Measurements from ENCODE around the gene EGFR. TPM values are rescaled to one million over a fixed set of nuclear protein-coding genes. Genes with fewer than 3 reads are reported as not detected.

EGFR gene
- polyA plus RNA-seq, 1 donor from 2014 or later = 0.22 TPM

GRCh38 chr7:55078465-55079372, 59.9 kb downstream of the EGFR start:
- Histone ChIP-seq H3K9ac (ENCODE audit: low read length) (no peak overlapping the region), H3K4me3 (ENCODE audit: low read length) (no peak overlapping the region), H3K27ac (ENCODE audit: low read length) (no peak overlapping the region), H2AFZ (ENCODE audit: low read depth, low read length) (no peak overlapping the region), H3K36me3 (ENCODE audit: insufficient read depth, low read length) (no peaks in the 10 kb centered on the region), H3K4me2 (ENCODE audit: low read length) (no peak overlapping the region), H3K79me2 (replicated peaks; ENCODE audit: insufficient read depth, low read length) (no peaks in the 10 kb centered on the region), H3K9me3 (ENCODE audit: low read length) (no peaks in the 10 kb centered on the region), H3F3A (ENCODE audit: insufficient read depth, low read length, poor library complexity, severe bottlenecking) (no peaks in the 10 kb centered on the region), H3K9me2 (ENCODE audit: insufficient read depth, low read length) (no peaks in the 10 kb centered on the region), H3K27me3 (ENCODE audit: insufficient read depth, low read depth, low read length) (no peaks in the 10 kb centered on the region), H4K20me1 (ENCODE audit: insufficient read depth) (no peaks in the 10 kb centered on the region)
- TF ChIP-seq TAF1 (IDR thresholded peaks at IDR 0.05; ENCODE audit: low read depth) = no peak
- no peak for TF ChIP-seq CTCF (IDR thresholded peaks at IDR 0.05; ENCODE audit: poor library complexity, severe bottlenecking)
- TF ChIP-seq REST (IDR thresholded peaks at IDR 0.05; ENCODE audit: borderline replicate concordance) = no peak
- no peak for TF ChIP-seq POLR2AphosphoS5 (IDR thresholded peaks at IDR 0.05)
- no peak for TF ChIP-seq EP300 (conservative IDR thresholded peaks at IDR 0.05; ENCODE audit: poor library complexity, severe bottlenecking)
- TF ChIP-seq SMC3 (conservative IDR thresholded peaks at IDR 0.05; ENCODE audit: poor library complexity) = no peak
- no peak for TF ChIP-seq RAD21 (conservative IDR thresholded peaks at IDR 0.05)
- TF ChIP-seq MXI1 (conservative IDR thresholded peaks at IDR 0.05; ENCODE audit: poor library complexity, severe bottlenecking) = no peak
- TF ChIP-seq EZH2 (IDR thresholded peaks at IDR 0.05; ENCODE audit: borderline replicate concordance, insufficient read depth, low read length, poor library complexity, severe bottlenecking) = no peak

GRCh38 chr7:55080000-55080623, 61.3 kb downstream of the EGFR start:
- no peak overlapping the region for H3K9ac ChIP-seq (ENCODE audit: low read length)
- no peaks in the 10 kb centered on the region for H3K27me3 ChIP-seq (ENCODE audit: insufficient read depth, low read depth, low read length)
- H3K36me3 ChIP-seq (ENCODE audit: insufficient read depth, low read length) = no peaks in the 10 kb centered on the region
- no peak for TF ChIP-seq CTCF (IDR thresholded peaks at IDR 0.05; ENCODE audit: poor library complexity, severe bottlenecking)
- no peak for TF ChIP-seq TAF1 (IDR thresholded peaks at IDR 0.05; ENCODE audit: low read depth)
- TF ChIP-seq EZH2 (IDR thresholded peaks at IDR 0.05; ENCODE audit: borderline replicate concordance, insufficient read depth, low read length, poor library complexity, severe bottlenecking) = no peak
- TF ChIP-seq EP300 (conservative IDR thresholded peaks at IDR 0.05; ENCODE audit: poor library complexity, severe bottlenecking) = no peak
- TF ChIP-seq MXI1 (conservative IDR thresholded peaks at IDR 0.05; ENCODE audit: poor library complexity, severe bottlenecking) = no peak
- no peak for TF ChIP-seq SMC3 (conservative IDR thresholded peaks at IDR 0.05; ENCODE audit: poor library complexity)
- no peak for TF ChIP-seq REST (IDR thresholded peaks at IDR 0.05; ENCODE audit: borderline replicate concordance)
- no peak for TF ChIP-seq RAD21 (conservative IDR thresholded peaks at IDR 0.05)
- TF ChIP-seq POLR2AphosphoS5 (IDR thresholded peaks at IDR 0.05) = no peak
- no peaks in the 10 kb centered on the region for H3K79me2 ChIP-seq (replicated peaks; ENCODE audit: insufficient read depth, low read length)
- no peaks in the 10 kb centered on the region for H3K9me2 ChIP-seq (ENCODE audit: insufficient read depth, low read length)
- no peak overlapping the region for H3K4me2 ChIP-seq (ENCODE audit: low read length)
- H2AFZ ChIP-seq (ENCODE audit: low read depth, low read length) = no peak overlapping the region
- no peaks in the 10 kb centered on the region for H4K20me1 ChIP-seq (ENCODE audit: insufficient read depth)
- H3K4me3 ChIP-seq (ENCODE audit: low read length) = no peak overlapping the region
- H3K27ac ChIP-seq (ENCODE audit: low read length) = no peak overlapping the region
- H3K9me3 ChIP-seq (ENCODE audit: low read length) = no peaks in the 10 kb centered on the region
- H3F3A ChIP-seq (ENCODE audit: insufficient read depth, low read length, poor library complexity, severe bottlenecking) = no peaks in the 10 kb centered on the region

All from neural cell (in vitro differentiated cells).